ENCODE measurements around the gene DPP4. TPM values are rescaled to one million over a fixed set of nuclear protein-coding genes. Genes with fewer than 3 reads are reported as not detected.
A peak's percentile ranks its signal among the peaks of the same experiment; 100 is the strongest.

DPP4 gene
- total and polyA plus RNA-seq, 2 of the 4 experiments (the other 2 are of a cell fraction), result 13.2 to 19.0 TPM

- Histone ChIP-seq H3K14ac (replicated peaks; ENCODE audit: low read depth, low read length) (no peak overlapping the region), H3K27me3 (ENCODE audit: control insufficient read depth, insufficient read depth, low read length) (no peaks in the 10 kb centered on the region), H3K18ac (ENCODE audit: low read depth, low read length) (0 out of 2 replicates have a peak overlapping the region, but pooled peaks have one; percentile 31), H2AFZ (replicated peaks; ENCODE audit: low read length, poor library complexity) (no peak overlapping the region), H4K8ac (ENCODE audit: low read depth in 2 of 2, low read length in 2 of 2) (no peak overlapping the region), H2BK5ac (ENCODE audit: low read depth, low read length, poor library complexity, severe bottlenecking) (peak overlapping the region; percentile 9), H3K9me3 (ENCODE audit: control insufficient read depth, insufficient read depth, low read length) (no peaks in the 10 kb centered on the region), H2AK5ac (ENCODE audit: low read depth, low read length) (no peak overlapping the region), H3K9ac (ENCODE audit: low read depth, low read length) (no peak overlapping the region), H3K27ac (ENCODE audit: insufficient read depth, low read length) (no peak overlapping the region), H3K36me3 (ENCODE audit: control insufficient read depth, insufficient read depth, low read length) (no peaks in the 10 kb centered on the region), H3K4ac (ENCODE audit: low read depth, low read length) (no peak overlapping the region; the same call in 1 of the 2 replicates), H3K23ac (ENCODE audit: low read depth, low read length) (no peak overlapping the region), H4K91ac (ENCODE audit: insufficient read depth, low read depth, low read length) (peak overlapping the region; percentile 35; the same call in 1 of the 2 replicates), H2BK15ac (ENCODE audit: low read depth, low read length) (no peak overlapping the region), H3K4me3 (ENCODE audit: insufficient read depth, low read depth, low read length) (no peak overlapping the region), H4K20me1 (ENCODE audit: insufficient read depth, low read length) (no peaks in the 10 kb centered on the region), H4K5ac (ENCODE audit: low read depth, low read length) (no peak overlapping the region), H2BK20ac (ENCODE audit: low read depth, low read length) (peak overlapping the region; percentile 58), H3K4me1 (ENCODE audit: control insufficient read depth, insufficient read depth, low read length) (peaks cover 9% of the 10 kb centered on the region), H2AK9ac (replicated peaks; ENCODE audit: low read depth, low read length, poor library complexity) (no peak overlapping the region), H3K9me1 (ENCODE audit: insufficient read depth, low read length) (peaks cover 2% of the 10 kb centered on the region; the same call in 1 of the 2 replicates), H3K56ac (ENCODE audit: extremely low read depth, insufficient read depth, low read length) (no peak overlapping the region), H2BK120ac (ENCODE audit: low read depth, low read length) (peak overlapping the region; percentile 40; the same call in 1 of the 2 replicates), H3K79me1 (ENCODE audit: low read depth in 1 of 2, low read length in 2 of 2) (no peaks in the 10 kb centered on the region), H3K4me2 (ENCODE audit: low read depth, low read length) (no peak overlapping the region)
- no peak for DNase-seq
- WGBS, 2 experiments (ENCODE audit: extremely low coverage in 2 of 2, insufficient read length in 1 of 2), result no CpG with 5 or more reads among the region's 2 CpGs
- BruUV-seq (replicated peaks), result no TSS peak
- intact Hi-C loops (cut with micrococcal nuclease), result no loop called here
- TF ChIP-seq FOS (IDR thresholded peaks at IDR 0.05; ENCODE audit: low read depth, low read length) (no peak), BHLHE40 (IDR thresholded peaks at IDR 0.05; ENCODE audit: low read depth, low read length) (no peak), NFE2L2 (IDR thresholded peaks at IDR 0.05; ENCODE audit: low read depth, low read length) (no peak), RFX5 (IDR thresholded peaks at IDR 0.05; ENCODE audit: low read depth, low read length) (no peak), RAD21 (IDR thresholded peaks at IDR 0.05; ENCODE audit: low read length) (no peak), USF2 (IDR thresholded peaks at IDR 0.05; ENCODE audit: low read depth, low read length) (no peak), MAFK (IDR thresholded peaks at IDR 0.05; ENCODE audit: low read depth, low read length) (no peak)
- CTCF ChIA-PET, result no interaction called here
- POLR2A ChIA-PET (ENCODE audit: unreplicated experiment), result no interaction called here
- dilution Hi-C loops (cut with HindIII; ENCODE audit: low sequenced_read_pairs, unreplicated experiment), result no loop called here
- in situ Hi-C loops (cut with MboI; ENCODE audit: low sequenced_read_pairs), result no loop called here
- ATAC-seq (ENCODE audit: low read depth), result peak; percentile 21; the same call in 1 of the 2 replicates
Measured at GRCh38 chr2:162084536-162084935, 10.5 kb upstream of the DPP4 start.
